Measurements from ENCODE around the gene PHKA2.
"Not testable (repeated sequence)": the region's sequence is repeated elsewhere in the genome, so short reads cannot be mapped to it uniquely, and the experiment has no call there.

Gene PHKA2

DNA sequence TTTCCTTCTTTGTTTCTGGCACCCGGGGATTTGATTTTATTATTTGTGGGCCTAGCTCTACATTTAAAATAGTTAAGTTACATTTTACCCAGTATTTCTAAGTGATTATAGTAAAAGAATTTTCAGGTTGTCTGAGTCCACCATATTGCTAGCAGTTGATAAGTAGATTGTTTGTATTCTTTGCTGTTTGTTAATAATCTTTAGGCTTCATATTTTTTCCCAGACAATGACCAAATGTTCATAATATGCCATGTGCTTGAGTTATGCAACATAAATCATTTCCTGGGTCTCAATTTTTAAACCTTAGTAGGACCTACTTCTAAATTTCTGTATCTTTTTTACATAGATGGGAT, 127.3 kb downstream of the PHKA2 start:
- DNase-seq (ENCODE audit: extremely low read depth, insufficient read length) = no peak
- TF ChIP-seq, protein P1, sequence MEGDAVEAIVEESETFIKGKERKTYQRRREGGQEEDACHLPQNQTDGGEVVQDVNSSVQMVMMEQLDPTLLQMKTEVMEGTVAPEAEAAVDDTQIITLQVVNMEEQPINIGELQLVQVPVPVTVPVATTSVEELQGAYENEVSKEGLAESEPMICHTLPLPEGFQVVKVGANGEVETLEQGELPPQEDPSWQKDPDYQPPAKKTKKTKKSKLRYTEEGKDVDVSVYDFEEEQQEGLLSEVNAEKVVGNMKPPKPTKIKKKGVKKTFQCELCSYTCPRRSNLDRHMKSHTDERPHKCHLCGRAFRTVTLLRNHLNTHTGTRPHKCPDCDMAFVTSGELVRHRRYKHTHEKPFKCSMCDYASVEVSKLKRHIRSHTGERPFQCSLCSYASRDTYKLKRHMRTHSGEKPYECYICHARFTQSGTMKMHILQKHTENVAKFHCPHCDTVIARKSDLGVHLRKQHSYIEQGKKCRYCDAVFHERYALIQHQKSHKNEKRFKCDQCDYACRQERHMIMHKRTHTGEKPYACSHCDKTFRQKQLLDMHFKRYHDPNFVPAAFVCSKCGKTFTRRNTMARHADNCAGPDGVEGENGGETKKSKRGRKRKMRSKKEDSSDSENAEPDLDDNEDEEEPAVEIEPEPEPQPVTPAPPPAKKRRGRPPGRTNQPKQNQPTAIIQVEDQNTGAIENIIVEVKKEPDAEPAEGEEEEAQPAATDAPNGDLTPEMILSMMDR (IDR thresholded peaks at IDR 0.05; ENCODE audit: insufficient read depth, low read length, poor library complexity, severe bottlenecking) = no peak
- H3K36me3 ChIP-seq (ENCODE audit: control insufficient read depth, insufficient read depth, low read length) = no peaks in the 10 kb centered on the region
- no peaks in the 10 kb centered on the region for H3K27me3 ChIP-seq (replicated peaks; ENCODE audit: control insufficient read depth, insufficient read depth, low read length)
- H3K4me3 ChIP-seq (replicated peaks; ENCODE audit: low read depth, low read length) = no peak overlapping the region

DNA sequence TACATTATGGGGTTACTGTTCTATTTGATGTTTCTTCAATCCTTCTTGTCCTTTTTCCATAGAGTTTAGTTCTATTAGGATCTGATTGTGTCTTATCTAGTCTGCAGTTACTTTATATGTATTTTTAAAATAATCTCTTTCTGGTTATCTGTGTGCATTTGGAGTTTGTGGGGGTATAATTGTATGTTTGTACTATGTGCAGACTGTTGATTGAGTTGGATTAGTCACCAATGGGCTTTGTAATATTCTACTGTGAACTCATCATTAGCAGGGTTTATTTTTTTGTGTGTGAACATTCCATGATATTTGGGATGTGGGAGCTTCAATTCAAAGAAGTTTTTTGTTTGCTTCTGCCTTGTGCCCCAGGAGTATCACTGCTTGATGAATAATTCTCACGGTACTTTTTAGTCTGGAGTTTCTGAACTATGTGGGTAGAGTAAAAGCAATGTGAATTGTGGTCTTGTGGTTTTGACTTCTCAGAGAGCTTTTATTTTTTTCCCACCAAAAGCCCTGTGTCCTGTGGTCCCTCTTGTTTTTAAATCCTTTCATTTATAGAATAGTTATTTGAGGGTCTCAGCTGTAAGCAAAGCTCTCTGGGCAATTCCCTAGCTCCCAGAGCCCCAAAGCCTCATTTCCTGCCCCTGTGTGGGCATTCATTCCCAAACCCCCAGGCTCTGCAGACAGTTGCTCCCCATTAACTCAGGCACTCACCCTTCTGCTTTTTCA, 127.8 kb downstream of the PHKA2 start:
- H3K27me3 ChIP-seq (replicated peaks; ENCODE audit: control insufficient read depth, insufficient read depth, low read length) = no peaks in the 10 kb centered on the region
- peak; percentile 77 for DNase-seq (ENCODE audit: extremely low read depth, insufficient read length)
- TF ChIP-seq, protein P1 (IDR thresholded peaks at IDR 0.05; ENCODE audit: insufficient read depth, low read length, poor library complexity, severe bottlenecking) = no peak
- no peak overlapping the region for H3K4me3 ChIP-seq (replicated peaks; ENCODE audit: low read depth, low read length)
- H3K36me3 ChIP-seq (ENCODE audit: control insufficient read depth, insufficient read depth, low read length) = no peaks in the 10 kb centered on the region

DNA sequence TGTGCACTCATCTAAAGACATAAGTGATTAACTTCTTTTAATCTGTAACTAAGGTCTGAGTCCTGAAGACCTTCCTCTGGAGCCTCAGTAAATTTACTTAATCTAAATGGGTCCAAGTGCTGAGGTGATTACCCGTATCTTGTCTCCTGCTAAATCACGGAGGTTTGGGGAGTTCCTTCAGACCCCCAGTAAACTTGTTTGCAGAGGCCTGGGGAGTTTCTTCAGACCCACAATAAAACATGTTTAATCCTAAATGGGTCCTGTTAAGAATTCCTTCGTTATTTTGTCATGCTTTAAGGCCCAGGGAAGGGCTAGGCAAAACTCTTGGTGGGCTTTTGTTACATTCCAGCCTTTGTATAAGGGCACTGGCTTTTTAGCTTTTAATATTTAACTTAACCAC, 136.0 kb downstream of the PHKA2 start:
- H3K4me3 ChIP-seq (replicated peaks; ENCODE audit: low read depth, low read length); H3K27me3 ChIP-seq (replicated peaks; ENCODE audit: control insufficient read depth, insufficient read depth, low read length); H3K36me3 ChIP-seq (ENCODE audit: control insufficient read depth, insufficient read depth, low read length); DNase-seq (ENCODE audit: extremely low read depth, insufficient read length): not testable (repeated sequence)

All from GM06990 (cell line).